Renal pelvis (tissue), 4 donors: ENCODE data around the gene BST1. TPM values are rescaled to one million over a fixed set of nuclear protein-coding genes. Genes with fewer than 3 reads are reported as not detected.
"Not testable (repeated sequence)": the region's sequence is repeated elsewhere in the genome, so short reads cannot be mapped to it uniquely, and the experiment has no call there.

Source experiments
- DNase-seq: peaks from one replicate; pipeline ENCODE4 v3.0.0-alpha.2; 2013
- polyA plus RNA-seq, 3 donors: library from polyadenylated mRNA; unstranded; fragments of 120-200 nt; gene quantifications; one replicate each; pipeline ENCODE4 v1.2.1, GENCODE V29; 2013; ENCODE audit not compliant: insufficient read length in 3 of 3

BST1 gene
- polyA plus RNA-seq, 3 donors = 13.8 to 15.6 (median 15.2) TPM

- DNase-seq = no peak
These were observed 38.0 kb downstream of the BST1 start for GRCh38 chr4:15740764-15741404.

GRCh38 chr4:15742083-15742582 lies 39.3 kb downstream of the BST1 start:
- DNase-seq = no peak

GRCh38 chr4:15742637-15743036 lies 39.8 kb downstream of the BST1 start:
- no peak for DNase-seq

- DNase-seq = no peak
These were observed 41.2 kb downstream of the BST1 start for GRCh38 chr4:15744016-15744545.

GRCh38 chr4:15746110-15746509 lies 43.2 kb downstream of the BST1 start:
- DNase-seq = no peak

GRCh38 chr4:15749001-15749400 lies 46.1 kb downstream of the BST1 start:
- no peak for DNase-seq

- DNase-seq = no peak
These were observed 48.3 kb downstream of the BST1 start for GRCh38 chr4:15751153-15751552.

GRCh38 chr4:15753081-15753480 lies 50.2 kb downstream of the BST1 start:
- no peak for DNase-seq

GRCh38 chr4:15753786-15754185 lies 50.9 kb downstream of the BST1 start:
- DNase-seq = no peak

GRCh38 chr4:15754323-15754722 lies 51.5 kb downstream of the BST1 start:
- DNase-seq = no peak

- no peak for DNase-seq
These were observed 52.7 kb downstream of the BST1 start for GRCh38 chr4:15755321-15756155.

GRCh38 chr4:15756361-15756861 lies 53.5 kb downstream of the BST1 start:
- no peak for DNase-seq

- no peak for DNase-seq
These were observed 54.2 kb downstream of the BST1 start for GRCh38 chr4:15757054-15757453.

GRCh38 chr4:15758294-15758693 lies 55.4 kb downstream of the BST1 start:
- DNase-seq = no peak

GRCh38 chr4:15762460-15762859 lies 59.6 kb downstream of the BST1 start:
- DNase-seq = not testable (repeated sequence)

GRCh38 chr4:15765391-15765790 lies 62.5 kb downstream of the BST1 start:
- DNase-seq = no peak

GRCh38 chr4:15765910-15766697 lies 63.2 kb downstream of the BST1 start:
- DNase-seq = no peak

GRCh38 chr4:15766821-15767220 lies 64.0 kb downstream of the BST1 start:
- no peak for DNase-seq

GRCh38 chr4:15769202-15769601 lies 66.3 kb downstream of the BST1 start:
- no peak for DNase-seq

GRCh38 chr4:15771216-15772058 lies 68.6 kb downstream of the BST1 start:
- no peak for DNase-seq

GRCh38 chr4:15774020-15774420 lies 71.2 kb downstream of the BST1 start:
- no peak for DNase-seq
